Activated CD4-positive, alpha-beta T cell treated with anti-CD3 and anti-CD28 coated beads for 4 hours (primary cell): ENCODE results near the gene TEN1.
"Not testable (repeated sequence)": the region's sequence is repeated elsewhere in the genome, so short reads cannot be mapped to it uniquely, and the experiment has no call there.

Experiments
- DNase-seq, 2 donors: peaks; one replicate each; pipeline ENCODE4 v3.0.0-alpha.2; 2020

Gene TEN1

GRCh38 chr17:76032073-76032779 lies 53.2 kb downstream of the TEN1 start:
- DNase-seq: no peak

DNA sequence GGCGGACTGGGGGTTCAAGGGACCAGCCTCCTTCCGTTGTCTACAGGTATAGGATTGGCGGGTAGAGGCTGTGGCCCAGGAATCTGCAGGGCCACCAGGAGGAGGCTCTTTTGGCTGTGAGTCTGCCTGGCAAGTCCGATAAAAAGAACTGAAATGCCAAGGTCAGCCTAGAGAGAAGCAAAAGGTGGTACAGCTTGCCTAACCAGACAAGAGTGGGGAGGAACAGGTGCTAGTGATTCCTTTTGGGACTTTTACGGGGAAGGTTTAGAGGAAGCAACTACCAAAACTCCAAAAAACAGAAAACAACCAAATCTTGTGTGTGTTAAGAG lies 53.7 kb downstream of the TEN1 start:
- no peak for DNase-seq

DNA sequence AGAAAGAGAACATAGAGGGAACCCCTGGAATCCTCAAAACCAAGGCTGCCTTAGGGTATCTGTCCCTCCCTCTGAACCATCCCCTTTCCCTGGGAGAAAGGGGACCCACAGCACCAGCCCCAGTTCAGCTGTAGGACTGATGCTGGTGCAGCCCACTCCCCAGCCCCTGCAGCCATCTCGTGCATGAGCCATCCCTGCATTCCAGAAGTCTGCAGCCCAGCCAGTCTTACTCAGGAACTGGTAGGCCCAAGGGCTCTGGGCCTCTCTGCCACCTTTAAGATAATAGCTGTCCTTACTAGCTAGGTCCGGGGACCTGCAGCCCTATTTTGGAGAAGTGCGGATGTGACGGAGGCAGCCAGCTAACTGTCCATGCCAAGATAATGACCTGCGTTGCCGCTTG lies 54.1 kb downstream of the TEN1 start:
- DNase-seq: no peak

DNA sequence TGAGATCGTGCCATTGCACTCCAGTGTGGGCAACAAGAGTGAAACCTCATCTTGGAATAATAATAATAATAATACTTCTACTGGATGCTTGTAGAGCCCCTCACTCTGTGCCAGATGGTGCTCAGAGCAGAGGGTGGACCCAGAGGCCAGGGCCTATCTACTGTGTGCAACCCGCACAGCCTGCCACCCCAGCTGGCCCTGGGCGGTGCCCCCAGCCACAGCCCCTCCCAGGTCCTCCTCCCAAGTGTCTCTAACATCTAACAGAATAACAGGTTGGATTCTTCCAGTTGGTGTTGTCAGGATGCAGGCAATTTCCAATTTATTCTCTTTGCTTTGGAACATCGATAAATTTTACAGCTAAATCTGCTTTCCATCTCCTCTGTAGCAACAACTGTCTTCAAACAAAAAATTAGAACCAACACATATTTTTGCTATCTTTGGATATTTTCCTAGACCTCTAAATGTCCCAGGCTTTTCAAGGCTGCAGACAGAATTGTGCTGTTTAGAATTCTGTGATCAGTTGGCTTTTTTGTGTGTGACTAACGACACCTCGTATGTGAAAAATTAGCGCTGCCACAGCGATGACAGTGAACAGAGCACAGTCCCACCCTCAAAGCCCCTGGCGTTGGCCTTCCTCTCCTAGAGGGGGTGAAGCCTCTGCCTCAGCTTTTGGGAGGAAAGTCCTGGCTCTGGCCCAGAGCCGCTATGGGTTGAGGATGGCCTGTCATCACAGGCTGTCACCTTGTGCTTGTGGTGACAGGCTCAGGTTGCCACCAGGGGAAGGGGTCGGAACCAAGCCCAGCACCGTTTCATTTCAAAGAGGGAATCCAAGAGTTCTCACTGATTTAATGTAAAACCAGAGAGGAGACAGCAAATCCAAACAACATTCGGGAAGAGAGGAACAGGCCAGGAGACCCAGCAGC lies 55.6 kb downstream of the TEN1 start:
- no peak for DNase-seq

DNA sequence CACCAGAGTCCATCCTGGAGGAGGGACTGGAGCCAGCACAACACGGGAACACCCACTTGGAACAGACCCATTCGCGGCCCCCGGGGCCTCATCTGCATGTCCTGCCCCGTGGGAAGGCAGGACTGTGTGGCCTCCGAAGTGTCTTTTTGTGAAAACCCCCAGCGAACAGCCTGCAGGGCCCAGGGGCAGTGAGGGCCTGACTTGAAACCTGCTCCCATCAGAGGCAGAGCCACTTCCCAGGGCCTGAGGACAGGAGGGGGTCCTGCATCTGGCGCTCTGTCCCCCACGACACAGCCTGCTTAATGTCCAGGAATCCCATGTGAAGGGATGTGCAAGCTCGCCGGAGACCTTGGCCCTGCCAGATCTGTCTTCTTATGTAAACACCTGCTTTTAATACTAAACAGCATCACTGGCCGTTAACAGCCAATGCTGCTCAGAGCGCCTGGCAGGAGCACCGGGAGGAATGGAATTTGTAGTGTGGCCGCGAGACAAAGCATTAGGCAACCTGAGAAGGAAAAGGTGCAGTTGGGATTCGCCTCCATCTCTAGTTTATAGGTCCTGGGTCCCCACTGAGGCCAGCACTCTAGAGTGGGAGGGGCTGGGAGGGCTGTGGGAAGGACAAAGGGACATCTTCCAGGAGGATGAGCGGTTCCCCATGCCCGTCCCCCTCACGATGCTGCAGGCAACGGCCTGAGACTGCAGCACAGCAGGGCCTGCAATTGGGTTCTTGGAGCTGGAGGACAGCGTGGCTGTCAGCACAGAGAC lies 57.6 kb downstream of the TEN1 start:
- no peak for DNase-seq

GRCh38 chr17:76038050-76038449 lies 59.0 kb downstream of the TEN1 start:
- DNase-seq: no peak

- no peak for DNase-seq
Observed at GRCh38 chr17:76039121-76039520, 60.1 kb downstream of the TEN1 start.

DNA sequence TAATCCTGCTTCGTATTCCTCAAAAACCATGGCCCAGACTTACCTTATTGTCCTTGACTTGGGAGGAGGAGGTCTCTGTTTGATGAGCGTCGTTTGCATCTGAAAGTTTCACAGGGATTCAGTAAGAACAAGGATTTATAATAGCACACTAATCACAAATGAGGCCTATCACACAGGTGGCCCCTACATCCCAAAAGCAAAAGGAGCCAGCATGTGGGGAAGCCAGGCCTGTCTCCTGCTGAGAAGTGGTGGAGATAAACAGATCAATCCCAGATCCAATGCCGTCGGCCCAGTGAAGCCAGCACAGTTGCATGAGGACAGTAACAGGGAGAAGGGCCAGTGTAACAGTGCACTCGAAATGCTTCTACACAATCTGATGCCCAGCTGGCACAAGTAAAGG lies 61.3 kb downstream of the TEN1 start:
- DNase-seq: no peak

DNA sequence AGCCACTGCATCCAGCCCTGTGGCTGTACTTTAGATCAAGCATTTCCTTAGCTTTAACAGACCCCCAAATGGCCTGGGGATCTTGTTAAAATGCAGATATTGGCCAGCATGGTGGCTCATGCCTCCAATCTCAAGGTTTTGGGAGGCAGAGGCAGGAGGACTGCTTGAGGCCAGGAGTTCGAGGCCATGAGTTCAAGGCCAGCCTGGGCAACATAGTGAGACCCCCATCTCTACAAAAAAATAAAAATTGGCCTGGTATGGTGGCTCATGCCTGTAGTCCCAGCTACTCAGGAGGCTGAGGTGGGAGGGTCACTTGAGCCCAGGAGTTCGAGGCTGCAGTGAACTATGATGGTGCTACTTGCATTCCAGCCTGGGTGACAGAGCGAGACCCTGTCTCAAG lies 63.8 kb downstream of the TEN1 start:
- DNase-seq: not testable (repeated sequence)

GRCh38 chr17:76044475-76045007 lies 65.5 kb downstream of the TEN1 start:
- not testable (repeated sequence) for DNase-seq

- DNase-seq: no peak
Observed at GRCh38 chr17:76046064-76046463, 67.0 kb downstream of the TEN1 start.

DNA sequence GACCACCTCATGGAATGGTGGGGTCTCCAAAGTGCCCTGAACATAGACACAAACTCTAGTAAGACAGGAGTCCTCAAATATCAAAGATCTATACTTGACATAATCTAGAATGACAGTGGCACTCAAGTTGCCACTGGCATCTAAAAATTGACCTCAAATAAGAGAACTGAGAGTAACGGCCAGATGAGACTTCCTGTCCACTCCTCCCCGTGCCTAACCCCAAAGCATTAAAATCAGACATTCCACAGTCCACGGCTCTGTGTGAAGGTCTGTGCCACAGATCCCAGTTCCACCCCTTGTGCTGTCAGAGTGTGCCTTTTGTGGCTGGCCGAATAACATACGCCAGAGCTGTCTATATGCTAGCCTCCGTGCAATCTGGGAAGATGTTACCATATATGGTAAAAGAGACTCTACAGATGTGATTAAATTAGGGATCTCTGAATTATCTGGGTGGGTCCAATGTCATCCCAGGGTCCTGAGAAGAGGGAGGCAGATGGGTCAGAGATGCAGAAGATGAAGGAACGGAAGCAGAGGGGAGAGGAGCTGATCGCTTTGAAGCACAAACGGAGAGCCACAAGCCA lies 69.1 kb downstream of the TEN1 start:
- no peak for DNase-seq

DNA sequence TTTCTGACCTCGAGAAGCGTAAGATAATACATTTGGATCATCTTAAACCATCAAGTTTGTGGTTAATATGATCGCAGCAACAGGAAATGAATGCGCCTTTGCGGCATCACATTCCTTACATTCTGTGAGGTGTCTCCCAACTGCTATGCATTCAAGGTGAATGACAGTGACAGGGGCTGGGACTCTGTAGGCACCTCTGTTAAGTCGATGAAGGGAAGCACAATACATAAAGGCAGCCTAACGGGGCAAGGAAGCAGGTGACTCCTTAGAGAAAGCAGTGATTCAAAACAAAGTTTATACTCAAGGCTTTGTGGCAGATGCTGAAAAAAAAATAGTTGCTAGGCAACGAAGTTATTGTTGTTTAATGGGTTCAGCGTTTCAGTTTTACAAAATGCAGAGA lies 69.7 kb downstream of the TEN1 start:
- DNase-seq: no peak

DNA sequence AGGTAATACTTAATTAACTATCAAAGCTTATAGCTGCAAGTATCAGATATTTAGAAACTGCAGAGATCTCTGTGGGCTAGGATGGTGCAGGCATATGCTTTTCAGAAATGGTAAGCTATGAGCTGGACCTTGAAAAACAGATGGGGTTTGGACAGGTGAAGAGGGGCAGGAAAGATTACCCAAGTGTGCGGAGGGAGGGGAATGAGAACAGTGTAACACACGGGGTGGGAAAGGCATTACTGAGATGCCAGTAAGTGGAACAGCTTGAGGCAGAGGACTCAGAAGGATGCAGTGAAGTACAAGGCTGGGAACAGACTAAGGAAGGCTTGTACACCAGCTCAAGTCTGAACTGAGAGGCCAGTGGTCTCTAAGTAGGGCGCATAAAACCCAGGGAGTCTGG lies 70.2 kb downstream of the TEN1 start:
- DNase-seq: no peak

GRCh38 chr17:76049836-76050537 lies 70.9 kb downstream of the TEN1 start:
- DNase-seq: no peak
